Measurements from ENCODE around the gene WNT3. TPM values are rescaled to one million over a fixed set of nuclear protein-coding genes. Genes with fewer than 3 reads are reported as not detected.

WNT3 gene
- total and polyA plus RNA-seq, 10 of the 15 experiments (the other 5 are each of a cell fraction or from before 2014, with no cell fraction given) = 0.01 to 0.03 TPM; not detected in 8

GRCh38 chr17:46866747-46867146, 48.3 kb upstream of the WNT3 start:
- in situ Hi-C loops (cut with MboI) = no loop called here
- no peak overlapping the region for H3K27ac ChIP-seq (ENCODE audit: control insufficient read depth, insufficient read depth)
- no peak for FAIRE-seq
- H3K4me3 ChIP-seq = no peak overlapping the region
- POLR2A ChIA-PET = interaction anchor here (0.5 to 0.6 kb wide), 2 partner anchors 106 to 248 kb away, joined by 3 read pairs; no protein-coding TSS in a partner anchor
- H3K4me2 ChIP-seq (ENCODE audit: control insufficient read depth, insufficient read depth) = no peak overlapping the region
- no peak for DNase-seq (ENCODE audit: low read depth, low spot score)
- no peaks in the 10 kb centered on the region for H3K4me1 ChIP-seq (ENCODE audit: control insufficient read depth, insufficient read depth, low read length)
- H2AFZ ChIP-seq (ENCODE audit: control insufficient read depth, low read depth, low read length) = no peak overlapping the region
- no peaks in the 10 kb centered on the region for H3K36me3 ChIP-seq (ENCODE audit: control insufficient read depth in 2 of 2, insufficient read depth in 2 of 2, low read length in 1 of 2)
- no peak overlapping the region for H3K9ac ChIP-seq (ENCODE audit: control insufficient read depth, insufficient read depth, low read length)
- no peak for ATAC-seq
- intact Hi-C loops (cut with micrococcal nuclease; ENCODE audit: unreplicated experiment) = no loop called here
- no peaks in the 10 kb centered on the region for H3K79me2 ChIP-seq (ENCODE audit: control insufficient read depth, insufficient read depth, low read length)
- no peaks in the 10 kb centered on the region for H4K20me1 ChIP-seq (ENCODE audit: control insufficient read depth, insufficient read depth)
- CTCF ChIA-PET = interaction anchor here (0.9 kb wide), 1 partner anchor 31 kb away, joined by 3 read pairs; no protein-coding TSS in a partner anchor
- TF ChIP-seq RFX5 (IDR thresholded peaks at IDR 0.05; ENCODE audit: low read depth, low read length) (no peak), MAX (IDR thresholded peaks at IDR 0.05; ENCODE audit: low read depth, low read length) (no peak), SIX5 (IDR thresholded peaks at IDR 0.05; ENCODE audit: low read depth, low read length, severe bottlenecking) (no peak), SP1 (IDR thresholded peaks at IDR 0.05; ENCODE audit: low read depth, low read length) (no peak), ZNF217 (IDR thresholded peaks at IDR 0.05) (no peak), CHD4 (IDR thresholded peaks at IDR 0.05) (no peak), TCF3 (IDR thresholded peaks at IDR 0.05; ENCODE audit: borderline replicate concordance, insufficient read depth, low read depth, low read length) (no peak), ZBED1 (IDR thresholded peaks at IDR 0.05; ENCODE audit: borderline replicate concordance) (no peak), ZBTB11 (CRISPR knock-in tag; IDR thresholded peaks at IDR 0.05) (no peak), TCF12 (IDR thresholded peaks at IDR 0.05; ENCODE audit: low read depth, low read length) (no peak), ELK1 (IDR thresholded peaks at IDR 0.05; ENCODE audit: low read depth, low read length) (no peak), RAD21 (IDR thresholded peaks at IDR 0.05; ENCODE audit: insufficient read depth, low read depth, low read length) (no peak), IRF5 (IDR thresholded peaks at IDR 0.05; ENCODE audit: borderline replicate concordance) (no peak), SUZ12 (IDR thresholded peaks at IDR 0.05; ENCODE audit: unreplicated experiment) (no peak), ZNF384 (IDR thresholded peaks at IDR 0.05; ENCODE audit: borderline replicate concordance, low read depth, low read length) (no peak), SPI1 (IDR thresholded peaks at IDR 0.05; ENCODE audit: borderline replicate concordance, insufficient read depth, low read depth, low read length) (no peak), EED (IDR thresholded peaks at IDR 0.05; ENCODE audit: low read depth) (no peak), CHD2 (IDR thresholded peaks at IDR 0.05; ENCODE audit: borderline replicate concordance, low read depth, low read length) (no peak), IKZF2 (IDR thresholded peaks at IDR 0.05) (no peak), SMC3 (IDR thresholded peaks at IDR 0.05; ENCODE audit: borderline replicate concordance, low read length) (no peak)
- RAD21 ChIA-PET (ENCODE audit: unreplicated experiment) = no interaction called here
- H3K9me3 ChIP-seq (replicated peaks; ENCODE audit: control insufficient read depth, insufficient read depth, low read length) = no peaks in the 10 kb centered on the region
- peaks cover 0 to 2% of the 10 kb centered on the region in 2 experiments; a peak in 2 of 4 replicates for H3K27me3 ChIP-seq (replicated peaks in 1 of 2; ENCODE audit: control insufficient read depth in 2 of 2, insufficient read depth in 2 of 2, low read length in 1 of 2)
- SMC1A ChIA-PET (ENCODE audit: uncharacterized antibody, unreplicated experiment) = no interaction called here
- BruUV-seq (replicated peaks) = no TSS peak

All from GM12878 (cell line).